ENCODE data around the gene BCR.
"Not testable (repeated sequence)": the region's sequence is repeated elsewhere in the genome, so short reads cannot be mapped to it uniquely, and the experiment has no call there.

Gene BCR

GRCh38 chr22:23306438-23306921 lies 126.2 kb downstream of the BCR start:
- no peak overlapping the region for H3K4me3 ChIP-seq (ENCODE audit: low read depth, low read length)
- TF ChIP-seq, protein P1, sequence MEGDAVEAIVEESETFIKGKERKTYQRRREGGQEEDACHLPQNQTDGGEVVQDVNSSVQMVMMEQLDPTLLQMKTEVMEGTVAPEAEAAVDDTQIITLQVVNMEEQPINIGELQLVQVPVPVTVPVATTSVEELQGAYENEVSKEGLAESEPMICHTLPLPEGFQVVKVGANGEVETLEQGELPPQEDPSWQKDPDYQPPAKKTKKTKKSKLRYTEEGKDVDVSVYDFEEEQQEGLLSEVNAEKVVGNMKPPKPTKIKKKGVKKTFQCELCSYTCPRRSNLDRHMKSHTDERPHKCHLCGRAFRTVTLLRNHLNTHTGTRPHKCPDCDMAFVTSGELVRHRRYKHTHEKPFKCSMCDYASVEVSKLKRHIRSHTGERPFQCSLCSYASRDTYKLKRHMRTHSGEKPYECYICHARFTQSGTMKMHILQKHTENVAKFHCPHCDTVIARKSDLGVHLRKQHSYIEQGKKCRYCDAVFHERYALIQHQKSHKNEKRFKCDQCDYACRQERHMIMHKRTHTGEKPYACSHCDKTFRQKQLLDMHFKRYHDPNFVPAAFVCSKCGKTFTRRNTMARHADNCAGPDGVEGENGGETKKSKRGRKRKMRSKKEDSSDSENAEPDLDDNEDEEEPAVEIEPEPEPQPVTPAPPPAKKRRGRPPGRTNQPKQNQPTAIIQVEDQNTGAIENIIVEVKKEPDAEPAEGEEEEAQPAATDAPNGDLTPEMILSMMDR (IDR thresholded peaks at IDR 0.05; ENCODE audit: low read depth, low read length) = no peak

GRCh38 chr22:23306926-23307325 lies 126.6 kb downstream of the BCR start:
- TF ChIP-seq, protein P1 (IDR thresholded peaks at IDR 0.05; ENCODE audit: low read depth, low read length) = no peak
- no peak overlapping the region for H3K4me3 ChIP-seq (ENCODE audit: low read depth, low read length)

DNA sequence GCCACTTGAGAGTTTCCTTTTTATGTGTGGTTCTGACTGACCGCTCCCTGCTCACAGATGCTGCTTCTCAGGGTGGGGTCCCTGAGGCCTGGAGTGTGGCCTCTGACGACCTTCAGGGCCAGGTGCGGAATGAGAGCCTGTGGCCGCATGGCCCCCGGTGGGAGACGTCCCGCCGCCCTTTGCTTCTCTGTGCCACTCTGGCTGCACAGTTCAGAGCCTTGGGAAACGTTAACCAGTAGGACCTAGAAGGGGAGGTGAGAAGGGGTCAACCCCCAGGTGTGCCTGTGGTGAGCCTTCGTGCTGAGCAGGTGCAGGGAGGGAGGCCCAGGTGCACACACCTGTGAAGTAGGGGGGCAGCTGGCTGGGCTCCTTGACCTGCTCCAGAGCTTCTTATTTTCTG lies 127.2 kb downstream of the BCR start:
- not testable (repeated sequence) for H3K4me3 ChIP-seq (ENCODE audit: low read depth, low read length)

DNA sequence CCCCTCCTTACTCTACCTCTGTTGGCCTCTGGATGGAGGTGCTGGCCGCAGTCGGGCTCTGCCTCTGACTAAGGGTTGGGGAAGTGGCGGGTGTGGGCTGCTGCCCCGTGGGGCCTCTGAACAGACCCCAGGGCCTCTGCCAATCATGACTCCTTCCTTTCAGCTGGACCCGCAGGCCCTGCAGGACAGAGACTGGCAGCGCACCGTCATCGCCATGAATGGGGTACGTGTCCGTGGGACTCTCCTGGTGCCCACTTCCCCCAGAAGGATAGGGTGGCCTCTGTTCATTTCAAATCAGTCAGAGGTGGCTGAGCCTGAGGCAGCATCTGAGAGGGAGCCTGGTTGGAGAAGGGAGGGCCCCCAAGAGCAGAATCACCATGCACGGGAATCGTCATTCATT lies 129.0 kb downstream of the BCR start:
- not testable (repeated sequence) for H3K4me3 ChIP-seq (ENCODE audit: low read depth, low read length)

DNA sequence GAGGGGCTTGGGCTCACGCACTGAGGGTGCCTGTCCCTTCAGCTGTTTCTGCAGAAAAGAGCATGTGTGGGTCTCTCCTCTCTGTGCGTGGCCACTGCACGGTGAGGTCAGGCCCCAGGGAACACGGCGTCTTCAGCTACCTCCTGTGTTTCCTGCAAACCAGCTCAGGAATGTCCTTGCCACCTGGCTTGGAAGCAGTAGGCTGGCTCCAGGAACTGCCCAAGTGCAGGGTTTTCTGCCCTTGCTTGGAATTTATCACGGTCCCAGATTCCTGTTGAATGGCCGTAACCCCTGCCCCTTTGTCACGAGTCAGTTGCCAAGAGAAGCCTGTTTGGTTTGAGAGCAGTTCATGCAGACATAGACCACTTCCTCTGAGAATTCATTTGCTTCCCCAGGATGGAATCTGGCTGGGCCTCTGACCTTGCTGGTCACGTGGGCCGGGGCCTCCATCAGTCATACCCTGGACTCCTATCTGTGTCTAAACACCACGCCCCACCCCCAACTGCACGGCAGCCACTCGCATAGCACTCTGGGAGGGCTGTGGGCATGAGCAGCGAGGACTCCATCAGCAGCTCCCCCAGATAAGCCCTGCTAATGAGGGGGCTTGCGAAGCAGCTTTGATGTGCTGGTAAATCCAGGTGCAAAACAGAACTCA lies 130.3 kb downstream of the BCR start:
- H3K4me3 ChIP-seq (ENCODE audit: low read depth, low read length) = not testable (repeated sequence)

DNA sequence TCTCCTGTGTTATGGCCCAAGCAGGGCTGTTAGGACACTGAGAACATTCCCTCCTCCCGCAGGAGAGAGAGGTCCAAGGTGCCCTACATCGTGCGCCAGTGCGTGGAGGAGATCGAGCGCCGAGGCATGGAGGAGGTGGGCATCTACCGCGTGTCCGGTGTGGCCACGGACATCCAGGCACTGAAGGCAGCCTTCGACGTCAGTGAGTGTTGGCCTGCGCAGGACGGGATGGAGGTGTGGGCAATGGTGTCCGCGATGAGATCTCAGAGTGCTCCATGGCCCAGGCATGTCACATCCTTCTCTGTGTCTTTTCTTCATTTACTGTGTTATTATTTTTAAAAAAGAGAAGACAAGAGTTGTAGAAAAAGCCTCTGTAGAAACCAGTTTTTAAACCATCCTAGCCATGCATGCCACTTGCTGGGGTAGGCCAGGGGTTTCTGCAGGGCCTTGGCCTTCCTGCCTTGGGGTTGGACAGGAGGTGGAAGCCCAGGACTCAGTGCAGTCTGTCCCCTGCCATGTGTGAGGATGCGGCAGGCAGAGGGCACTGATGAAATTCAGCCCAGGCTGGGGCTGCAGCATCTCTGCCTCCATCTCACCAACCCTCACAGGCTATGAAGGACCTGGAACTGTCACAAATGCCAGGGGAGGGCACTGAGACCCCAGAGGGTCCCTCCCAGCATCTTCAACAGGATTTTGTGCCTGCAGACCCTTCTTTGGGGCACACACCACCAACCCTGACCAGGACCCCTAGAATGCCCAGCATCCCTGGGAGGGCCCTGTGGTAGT lies 131.5 kb downstream of the BCR start:
- not testable (repeated sequence) for H3K4me3 ChIP-seq (ENCODE audit: low read depth, low read length)

DNA sequence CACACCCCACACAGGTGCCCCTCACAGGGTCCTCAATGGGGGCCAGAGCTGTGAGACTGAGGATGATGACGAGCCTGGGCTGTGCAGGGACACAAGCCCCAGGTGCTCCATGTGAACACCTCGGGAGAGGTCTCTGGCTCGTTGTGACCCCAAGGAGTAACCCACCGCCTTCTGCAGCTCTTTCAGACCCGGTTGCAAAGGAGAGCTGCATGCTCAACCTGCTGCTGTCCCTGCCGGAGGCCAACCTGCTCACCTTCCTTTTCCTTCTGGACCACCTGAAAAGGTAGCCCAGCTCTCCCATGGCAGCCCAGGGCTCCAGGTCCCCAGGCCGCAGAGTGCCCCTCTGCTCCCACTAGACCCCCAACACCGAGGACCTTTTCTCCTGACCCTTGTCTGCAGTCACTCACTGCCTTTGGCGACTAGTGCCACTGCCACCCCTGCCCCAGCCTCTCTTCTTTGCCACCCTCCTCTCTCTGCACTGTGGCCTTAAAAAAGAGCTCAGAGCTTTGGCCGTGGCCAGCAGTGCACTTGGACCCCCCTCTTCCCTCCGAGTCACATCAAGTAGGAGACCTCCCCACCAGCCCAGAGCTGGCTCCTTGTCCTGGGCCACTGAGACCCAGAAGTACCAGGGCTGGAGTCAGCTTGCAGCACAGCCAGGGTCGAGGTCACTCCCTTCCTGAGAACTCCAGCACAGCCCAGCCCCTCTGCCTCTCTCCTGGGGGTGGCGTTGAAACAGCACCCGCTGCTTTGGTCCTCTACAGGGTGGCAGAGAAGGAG lies 133.7 kb downstream of the BCR start:
- TF ChIP-seq, protein P1 (IDR thresholded peaks at IDR 0.05; ENCODE audit: low read depth, low read length) = no peak
- H3K4me3 ChIP-seq (ENCODE audit: low read depth, low read length) = no peak overlapping the region

DNA sequence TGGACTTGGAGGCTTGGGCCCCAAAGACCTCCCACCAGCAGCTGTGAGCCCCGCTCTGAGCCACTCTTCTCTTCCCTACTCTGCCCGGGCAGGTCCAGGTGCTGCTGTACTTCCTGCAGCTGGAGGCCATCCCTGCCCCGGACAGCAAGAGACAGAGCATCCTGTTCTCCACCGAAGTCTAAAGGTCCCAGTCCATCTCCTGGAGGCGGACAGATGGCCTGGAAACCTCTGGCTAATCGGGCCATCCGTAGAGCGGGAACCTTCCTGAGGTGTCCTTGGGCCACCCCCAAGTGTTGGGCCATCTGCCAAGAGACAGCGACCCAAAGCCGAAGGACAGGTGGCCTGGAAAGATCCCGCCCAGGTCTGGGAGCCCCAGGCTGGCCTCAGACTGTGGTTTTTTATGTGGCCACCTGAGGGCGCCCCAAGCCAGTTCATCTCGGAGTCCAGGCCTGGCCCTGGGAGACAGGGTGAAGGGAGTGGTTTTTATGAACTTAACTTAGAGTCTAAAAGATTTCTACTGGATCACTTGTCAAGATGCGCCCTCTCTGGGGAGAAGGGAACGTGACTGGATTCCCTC lies 135.1 kb downstream of the BCR start:
- TF ChIP-seq, protein P1 (IDR thresholded peaks at IDR 0.05; ENCODE audit: low read depth, low read length) = peak; percentile 57

GRCh38 chr22:23316596-23316995 lies 136.3 kb downstream of the BCR start:
- not testable (repeated sequence) for H3K4me3 ChIP-seq (ENCODE audit: low read depth, low read length)

More for the DNA sequence above, 135.1 kb downstream of the BCR start:
- no peak overlapping the region for H3K4me3 ChIP-seq (ENCODE audit: low read depth, low read length)

DNA sequence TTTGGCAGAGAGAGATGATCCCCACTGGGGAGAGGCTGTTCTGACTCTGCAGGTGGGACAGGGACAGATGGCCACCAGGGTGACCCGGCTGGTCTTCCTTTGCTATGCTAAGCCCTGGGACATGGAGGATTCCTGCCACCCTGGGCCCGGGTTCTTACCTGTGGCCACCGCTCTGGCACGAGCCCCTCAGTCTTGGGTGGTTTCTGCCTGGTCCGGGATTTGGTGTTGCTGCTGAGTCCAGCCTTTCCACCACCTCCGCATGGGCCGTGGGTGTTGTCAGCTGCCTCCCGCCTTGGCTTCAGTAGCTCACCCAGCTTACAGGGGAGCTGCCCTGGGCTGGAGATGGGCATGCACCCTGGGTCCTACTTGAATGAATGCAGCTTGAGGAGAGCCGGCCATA lies 138.0 kb downstream of the BCR start:
- H3K4me3 ChIP-seq (ENCODE audit: low read depth, low read length) = not testable (repeated sequence)

DNA sequence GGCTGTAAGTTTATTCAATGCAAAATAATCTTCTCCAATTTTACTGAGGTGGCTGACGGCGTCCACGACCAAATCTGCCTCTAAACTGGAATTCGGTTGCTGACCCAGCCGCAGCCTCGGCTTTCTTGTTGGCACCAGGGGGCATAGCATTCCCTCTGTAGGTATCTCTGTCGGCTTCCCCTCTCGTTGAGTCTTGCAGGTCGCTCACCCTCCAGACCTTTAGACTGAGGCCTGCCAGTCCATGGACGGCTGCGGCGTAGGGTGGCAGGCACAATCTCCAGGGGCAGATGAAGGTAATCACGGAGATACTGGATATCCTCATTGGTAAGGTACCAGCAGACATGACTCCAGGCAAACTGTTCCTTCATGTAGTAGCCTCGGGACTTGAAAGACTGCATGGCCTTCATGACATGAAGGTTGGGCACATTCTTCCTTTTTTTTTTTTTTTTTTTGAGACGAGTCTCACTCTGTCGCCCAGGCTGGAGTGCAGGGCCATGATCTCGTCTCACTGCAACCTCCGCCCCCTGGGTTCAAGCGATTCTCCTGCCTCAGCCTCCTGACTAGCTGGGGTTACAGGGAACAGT lies 142.3 kb downstream of the BCR start:
- H3K4me3 ChIP-seq (ENCODE audit: low read depth, low read length) = not testable (repeated sequence)

- not testable (repeated sequence) for H3K4me3 ChIP-seq (ENCODE audit: low read depth, low read length)
These were observed 143.8 kb downstream of the BCR start for GRCh38 chr22:23323960-23324688.

Data from WI38 (cell line).